ENCODE results near the gene TFPI. TPM values are rescaled to one million over a fixed set of nuclear protein-coding genes. Genes with fewer than 3 reads are reported as not detected.
A peak's percentile ranks its signal among the peaks of the same experiment; 100 is the strongest.

The TFPI gene
- total and polyA plus RNA-seq, 2 donors (not counting 3 experiments of a cell fraction or from before 2014, with no cell fraction given): 177 to 286 TPM

DNA sequence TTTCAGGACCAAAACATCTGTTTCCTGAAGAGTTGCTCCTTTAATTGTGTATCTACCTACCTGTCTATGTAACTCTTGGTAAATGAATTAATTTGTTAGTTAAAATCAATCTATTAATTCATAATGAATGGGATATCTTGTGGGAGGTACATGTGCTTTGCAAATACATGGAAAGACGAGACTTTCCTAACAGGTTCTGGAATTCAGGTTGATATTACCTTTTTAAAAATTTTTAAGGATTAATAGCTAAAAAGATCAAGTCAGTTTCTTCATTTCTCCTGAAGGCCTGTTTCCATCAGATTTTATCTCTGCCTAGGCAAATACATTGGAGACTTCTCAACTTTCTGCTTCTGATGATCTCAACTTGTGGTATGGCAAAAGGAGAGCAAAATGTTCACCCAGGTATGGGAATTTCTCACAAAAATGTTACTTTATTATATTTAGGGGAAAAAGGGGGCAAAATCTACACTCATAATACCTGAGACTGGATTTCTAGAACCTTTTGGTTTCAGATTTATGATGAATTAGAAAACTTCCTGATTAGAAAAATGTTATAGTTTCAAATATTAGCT lies 7.4 kb downstream of the TFPI start:
- no peaks in the 10 kb centered on the region for H3K9me3 ChIP-seq (replicated peaks; ENCODE audit: control insufficient read depth, insufficient read depth, low read length)
- H3K27me3 ChIP-seq (ENCODE audit: control insufficient read depth in 2 of 2, insufficient read depth in 2 of 2, low read length in 2 of 2): no peaks in the 10 kb centered on the region
- TF ChIP-seq, protein P1, sequence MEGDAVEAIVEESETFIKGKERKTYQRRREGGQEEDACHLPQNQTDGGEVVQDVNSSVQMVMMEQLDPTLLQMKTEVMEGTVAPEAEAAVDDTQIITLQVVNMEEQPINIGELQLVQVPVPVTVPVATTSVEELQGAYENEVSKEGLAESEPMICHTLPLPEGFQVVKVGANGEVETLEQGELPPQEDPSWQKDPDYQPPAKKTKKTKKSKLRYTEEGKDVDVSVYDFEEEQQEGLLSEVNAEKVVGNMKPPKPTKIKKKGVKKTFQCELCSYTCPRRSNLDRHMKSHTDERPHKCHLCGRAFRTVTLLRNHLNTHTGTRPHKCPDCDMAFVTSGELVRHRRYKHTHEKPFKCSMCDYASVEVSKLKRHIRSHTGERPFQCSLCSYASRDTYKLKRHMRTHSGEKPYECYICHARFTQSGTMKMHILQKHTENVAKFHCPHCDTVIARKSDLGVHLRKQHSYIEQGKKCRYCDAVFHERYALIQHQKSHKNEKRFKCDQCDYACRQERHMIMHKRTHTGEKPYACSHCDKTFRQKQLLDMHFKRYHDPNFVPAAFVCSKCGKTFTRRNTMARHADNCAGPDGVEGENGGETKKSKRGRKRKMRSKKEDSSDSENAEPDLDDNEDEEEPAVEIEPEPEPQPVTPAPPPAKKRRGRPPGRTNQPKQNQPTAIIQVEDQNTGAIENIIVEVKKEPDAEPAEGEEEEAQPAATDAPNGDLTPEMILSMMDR (IDR thresholded peaks at IDR 0.05; ENCODE audit: extremely low read depth in 1 of 2, insufficient read depth in 1 of 2, low read depth in 1 of 2, low read length in 2 of 2): no peak
- TF ChIP-seq JUN (IDR thresholded peaks at IDR 0.05; ENCODE audit: borderline replicate concordance, insufficient read depth, insufficient read length, low read depth): no peak
- TF ChIP-seq EZH2 (IDR thresholded peaks at IDR 0.05; ENCODE audit: borderline replicate concordance, low read depth, low read length, severe bottlenecking): no peak
- no peak for TF ChIP-seq MYC (IDR thresholded peaks at IDR 0.05; ENCODE audit: low read depth, low read length)
- TF ChIP-seq FOS (IDR thresholded peaks at IDR 0.05; ENCODE audit: borderline replicate concordance, insufficient read depth, low read length): no peak
- no peak for TF ChIP-seq POLR2A (IDR thresholded peaks at IDR 0.05; ENCODE audit: low read depth, low read length)
- no peak for TF ChIP-seq GATA2 (IDR thresholded peaks at IDR 0.05; ENCODE audit: insufficient read depth, insufficient read length, low read depth, low read length)
- no peak for TF ChIP-seq MAX (IDR thresholded peaks at IDR 0.05; ENCODE audit: insufficient read depth, insufficient read length)
- TF ChIP-seq POLR2AphosphoS5 (IDR thresholded peaks at IDR 0.05; ENCODE audit: insufficient read depth, low read depth, low read length): no peak
- peaks cover 1 to 13% of the 10 kb centered on the region in 2 experiments for H3K36me3 ChIP-seq (ENCODE audit: control insufficient read depth in 2 of 2, extremely low read depth in 1 of 2, insufficient read depth in 2 of 2, low read length in 2 of 2)
- H3K27ac ChIP-seq (ENCODE audit: insufficient read depth, low read depth, low read length): peak overlapping the region; percentile 61
- H4K20me1 ChIP-seq (replicated peaks; ENCODE audit: control insufficient read depth, extremely low read depth, insufficient read depth, low read length): no peaks in the 10 kb centered on the region
- dilution Hi-C loops (cut with MboI; ENCODE audit: extremely low pct_ligation_motif_present, low sequenced_read_pairs) (no loop called here), intact Hi-C loops (cut with micrococcal nuclease) (loop anchor here (5.0 kb wide), 1 partner anchor 245 kb away; no protein-coding TSS in a partner anchor)
- H3K4me2 ChIP-seq (ENCODE audit: insufficient read depth, low read length): peak overlapping the region; percentile 86
- ChIA-PET CTCF (interaction anchor here (0.7 to 7.5 kb wide), 9 partner anchors 8 to 836 kb away, joined by 3 to 71 read pairs (median 10); partner anchors contain the start of gene TFPI), POLR2A (interaction anchor here (1.0 to 1.1 kb wide), 3 partner anchors 8 to 29 kb away, joined by 3 read pairs; partner anchors contain the start of gene TFPI)
- TSS peak; percentile 1 for BruUV-seq (replicated peaks)
- no peak for FAIRE-seq
- no peak overlapping the region for H2AFZ ChIP-seq (ENCODE audit: low read depth, low read length)
- DNase-seq (ENCODE audit: low read depth, low spot score): no peak
- no peaks in the 10 kb centered on the region for H3K9me1 ChIP-seq (replicated peaks; ENCODE audit: control insufficient read depth, extremely low read depth, insufficient read depth, low read length)
- peak overlapping the region in 2 of 3 experiments; percentile 1 to 22 for H3K4me3 ChIP-seq (replicated peaks in 1 of 3; ENCODE audit: insufficient read depth in 1 of 3, low read depth in 1 of 3, low read length in 3 of 3)
- H3K4me1 ChIP-seq (ENCODE audit: control insufficient read depth, extremely low read depth, insufficient read depth, low read length): peaks cover 98% of the 10 kb centered on the region
- peaks cover 62% of the 10 kb centered on the region for H3K79me2 ChIP-seq (ENCODE audit: control insufficient read depth, insufficient read depth, low read length)
- H3K9ac ChIP-seq (replicated peaks; ENCODE audit: extremely low read depth, insufficient read depth, low read length): peak overlapping the region; percentile 73
